Smooth muscle cell (in vitro differentiated cells): ENCODE results near the gene SVIL. TPM values are rescaled to one million over a fixed set of nuclear protein-coding genes. Genes with fewer than 3 reads are reported as not detected.

Source experiments
- DNase-seq: peaks from one replicate; lab custom pipeline; 2025; ENCODE audit not compliant: unreplicated experiment; lab: John Stamatoyannopoulos, UW
- H2AFZ ChIP-seq: fragments of 200-600 bp; sonication (generic); 2 replicates; pipeline ENCODE4 v1.6.0; 2016; ENCODE audit warnings: antibody characterized with exemption, low read depth, mild to moderate bottlenecking
- H3F3A ChIP-seq: fragments of 200-600 bp; sonication (generic); 2 replicates; pipeline ENCODE4 v1.6.0; 2017; ENCODE audit warnings: antibody characterized with exemption, low read depth
- H3K27ac ChIP-seq: fragments of 200-600 bp; sonication (generic); 2 replicates; pipeline ENCODE4 v1.5.1; 2016; ENCODE audit warnings: low read depth, mild to moderate bottlenecking
- H3K27me3 ChIP-seq: fragments of 200-600 bp; sonication (generic); 2 replicates; pipeline ENCODE4 v1.6.1; 2016; ENCODE audit warnings: low read depth, mild to moderate bottlenecking
- H3K36me3 ChIP-seq: fragments of 200-600 bp; sonication (generic); 2 replicates; pipeline ENCODE4 v1.5.1; 2016; ENCODE audit warnings: low read depth
- H3K4me1 ChIP-seq: fragments of 200-600 bp; sonication (generic); 2 replicates; pipeline ENCODE4 v1.5.1; 2016; ENCODE audit warnings: low read depth
- H3K4me2 ChIP-seq: fragments of 200-600 bp; sonication (generic); 2 replicates; pipeline ENCODE4 v1.6.0; 2016; ENCODE audit warnings: mild to moderate bottlenecking
- H3K4me3 ChIP-seq: fragments of 200-600 bp; sonication (generic); 2 replicates; pipeline ENCODE4 v1.5.1; 2016; ENCODE audit warnings: mild to moderate bottlenecking
- H3K79me2 ChIP-seq: fragments of 200-600 bp; sonication (generic); 2 replicates; pipeline ENCODE4 v1.6.0; 2016; ENCODE audit warnings: low read depth, mild to moderate bottlenecking
- H3K9ac ChIP-seq: fragments of 200-600 bp; sonication (generic); 2 replicates; pipeline ENCODE4 v1.6.0; 2016; ENCODE audit warnings: low read depth
- H3K9me3 ChIP-seq: fragments of 200-600 bp; sonication (generic); replicated peaks from 2 replicates; pipeline ENCODE4 v1.5.1; 2016; ENCODE audit warnings: low read depth
- H4K20me1 ChIP-seq: fragments of 200-600 bp; sonication (generic); 2 replicates; pipeline ENCODE4 v1.6.0; 2016; ENCODE audit warnings: low read depth
- WGBS: methylation state at CpG from one replicate; pipeline ENCODE4 v1.1.7; 2016; ENCODE audit warnings: low lambda C conversion rate; 5-methylcytosine and 5-hydroxymethylcytosine counted together
- polyA plus RNA-seq: library from polyadenylated mRNA; unstranded; fragments of >200 nt; fragmentation: Nextera tagmentation; extraction: Ambion mirVana; gene quantifications from 2 replicates; pipeline ENCODE4 v1.2.1, GENCODE V29; 2016
- total RNA-seq: library from RNA; depleted of rRNA; stranded (reverse); fragments of >200 nt; gene quantifications from 2 replicates; pipeline ENCODE4 v1.2.3, GENCODE V29; 2014
- TF ChIP-seq, protein P1 (sequence below): fragments of 200-600 bp; sonication (generic); IDR thresholded peaks from 2 replicates; pipeline ENCODE4 v1.5.1; 2017; ENCODE audit warnings: borderline replicate concordance, mild to moderate bottlenecking, antibody characterized with exemption; ENCODE audit not compliant: insufficient read depth, poor library complexity, severe bottlenecking

SVIL gene
- total and polyA plus RNA-seq, 2 experiments from 2014 or later: 32.5 to 33.0 TPM

DNA sequence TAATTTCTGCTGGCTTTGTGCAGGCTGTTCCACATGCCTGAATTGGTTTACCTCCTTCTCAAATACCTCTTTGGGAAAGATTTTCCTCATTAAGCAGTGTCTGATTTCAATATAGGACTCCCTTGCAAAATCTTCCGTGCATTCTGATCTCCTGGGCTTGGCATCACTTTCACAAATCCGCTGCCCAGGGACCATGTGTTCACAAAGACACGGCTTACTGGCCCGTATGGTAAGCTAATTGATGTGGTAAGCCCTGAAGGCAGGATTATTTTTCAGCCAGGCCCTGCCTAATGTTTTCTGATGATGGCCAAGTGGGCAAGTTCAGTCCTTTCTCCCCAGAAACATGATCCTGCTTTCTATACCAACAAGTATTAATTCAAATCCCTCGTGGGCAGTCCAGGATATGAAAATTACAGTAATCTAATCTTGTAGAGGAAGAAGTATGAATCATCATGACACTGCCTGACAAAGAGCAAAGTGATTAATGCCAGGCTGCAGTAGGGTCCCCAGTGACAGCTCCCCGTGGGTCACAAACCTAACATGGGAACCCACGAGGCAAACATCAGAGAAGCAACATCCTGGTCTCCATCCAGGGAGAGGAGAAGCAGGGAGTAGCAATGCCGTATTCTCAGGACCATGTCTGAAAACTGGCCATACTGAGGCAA, 11.6 kb upstream of the SVIL start:
- TF ChIP-seq, protein P1, sequence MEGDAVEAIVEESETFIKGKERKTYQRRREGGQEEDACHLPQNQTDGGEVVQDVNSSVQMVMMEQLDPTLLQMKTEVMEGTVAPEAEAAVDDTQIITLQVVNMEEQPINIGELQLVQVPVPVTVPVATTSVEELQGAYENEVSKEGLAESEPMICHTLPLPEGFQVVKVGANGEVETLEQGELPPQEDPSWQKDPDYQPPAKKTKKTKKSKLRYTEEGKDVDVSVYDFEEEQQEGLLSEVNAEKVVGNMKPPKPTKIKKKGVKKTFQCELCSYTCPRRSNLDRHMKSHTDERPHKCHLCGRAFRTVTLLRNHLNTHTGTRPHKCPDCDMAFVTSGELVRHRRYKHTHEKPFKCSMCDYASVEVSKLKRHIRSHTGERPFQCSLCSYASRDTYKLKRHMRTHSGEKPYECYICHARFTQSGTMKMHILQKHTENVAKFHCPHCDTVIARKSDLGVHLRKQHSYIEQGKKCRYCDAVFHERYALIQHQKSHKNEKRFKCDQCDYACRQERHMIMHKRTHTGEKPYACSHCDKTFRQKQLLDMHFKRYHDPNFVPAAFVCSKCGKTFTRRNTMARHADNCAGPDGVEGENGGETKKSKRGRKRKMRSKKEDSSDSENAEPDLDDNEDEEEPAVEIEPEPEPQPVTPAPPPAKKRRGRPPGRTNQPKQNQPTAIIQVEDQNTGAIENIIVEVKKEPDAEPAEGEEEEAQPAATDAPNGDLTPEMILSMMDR: no peak
- Histone ChIP-seq H3K27me3 (no peaks in the 10 kb centered on the region), H3K4me1 (peaks cover 32% of the 10 kb centered on the region), H3K79me2 (peaks cover 6% of the 10 kb centered on the region), H3F3A (peaks cover 36% of the 10 kb centered on the region), H3K9ac (no peak overlapping the region), H3K9me3 (no peaks in the 10 kb centered on the region), H3K4me2 (peak overlapping the region; percentile 53), H3K27ac (peak overlapping the region; percentile 71), H2AFZ (no peak overlapping the region), H3K36me3 (no peaks in the 10 kb centered on the region), H3K4me3 (no peak overlapping the region), H4K20me1 (peaks cover 36% of the 10 kb centered on the region)
- 9% methylated on average over 8 of the region's 8 CpGs for WGBS
- no peak for DNase-seq

DNA sequence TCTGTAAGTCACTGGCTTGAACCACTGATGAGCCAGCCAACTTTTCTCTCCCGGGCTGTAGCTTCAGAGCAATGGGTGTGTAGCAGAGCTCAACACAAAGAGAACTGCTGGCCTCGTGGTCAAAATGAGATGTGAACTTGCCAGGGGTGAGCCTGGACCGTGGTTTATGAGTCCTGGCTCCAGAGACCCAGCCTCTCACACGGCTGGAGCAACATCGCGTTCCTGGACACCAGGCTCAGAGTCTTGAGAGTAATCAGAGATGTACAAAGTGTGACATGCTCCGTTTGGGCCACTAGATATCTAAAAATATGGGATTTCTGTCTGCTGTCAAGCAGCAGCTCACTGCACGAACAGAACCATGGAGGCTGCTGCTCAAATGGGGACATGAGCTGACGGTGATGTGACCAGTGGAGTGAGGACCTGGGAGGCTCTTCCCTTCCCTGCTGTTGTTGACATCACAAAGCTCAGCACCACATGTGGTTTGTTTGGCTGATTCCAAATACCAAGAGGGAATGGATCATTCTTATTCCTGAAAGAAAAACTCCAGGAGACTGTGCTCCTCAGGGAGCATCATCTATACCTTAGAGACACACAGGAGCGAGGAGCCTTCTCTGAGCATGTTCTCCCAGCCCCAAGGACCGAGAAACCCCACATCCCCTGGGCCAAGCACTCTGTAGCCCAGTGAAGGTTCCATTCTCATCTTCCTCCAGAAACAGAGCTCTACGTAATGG, 9.2 kb upstream of the SVIL start:
- H2AFZ ChIP-seq: no peak overlapping the region
- H3K27me3 ChIP-seq: no peaks in the 10 kb centered on the region
- 72% methylated on average over 12 of the region's 12 CpGs for WGBS
- H3K4me3 ChIP-seq: no peak overlapping the region
- H3K36me3 ChIP-seq: no peaks in the 10 kb centered on the region
- H3K27ac ChIP-seq: no peak overlapping the region
- DNase-seq: no peak
- TF ChIP-seq, protein P1: no peak
- peaks cover 27% of the 10 kb centered on the region for H3F3A ChIP-seq
- no peak overlapping the region for H3K9ac ChIP-seq
- peaks cover 33% of the 10 kb centered on the region for H4K20me1 ChIP-seq
- peak overlapping the region; percentile 43 for H3K4me2 ChIP-seq
- peaks cover 12% of the 10 kb centered on the region for H3K79me2 ChIP-seq
- peaks cover 32% of the 10 kb centered on the region for H3K4me1 ChIP-seq
- no peaks in the 10 kb centered on the region for H3K9me3 ChIP-seq

DNA sequence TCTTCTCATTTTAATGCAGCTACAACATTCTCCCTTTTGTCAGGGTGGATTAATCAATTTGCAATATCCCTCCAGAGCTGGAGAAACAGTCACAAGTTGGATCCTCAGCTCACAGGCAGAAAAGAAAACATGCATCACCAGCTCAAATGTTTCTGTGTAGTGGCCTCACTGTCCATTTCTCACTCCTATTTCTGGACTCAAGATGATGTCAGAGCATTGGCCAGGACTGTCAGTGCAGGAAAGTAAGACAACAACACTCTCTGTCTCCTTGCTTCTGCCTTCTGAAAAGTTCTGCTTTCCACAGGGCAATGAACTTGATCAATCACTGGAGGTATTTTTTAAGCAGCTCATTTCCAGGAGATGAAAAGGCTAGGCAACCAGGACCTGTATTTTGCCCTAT, 8.2 kb upstream of the SVIL start:
- H3F3A ChIP-seq: peaks cover 27% of the 10 kb centered on the region
- H3K27me3 ChIP-seq: no peaks in the 10 kb centered on the region
- H3K4me2 ChIP-seq: peak overlapping the region; percentile 43
- H3K36me3 ChIP-seq: no peaks in the 10 kb centered on the region
- H3K9ac ChIP-seq: no peak overlapping the region
- no peak overlapping the region for H3K4me3 ChIP-seq
- H2AFZ ChIP-seq: no peak overlapping the region
- H3K27ac ChIP-seq: peak overlapping the region; percentile 5
- peaks cover 23% of the 10 kb centered on the region for H4K20me1 ChIP-seq
- H3K4me1 ChIP-seq: peaks cover 30% of the 10 kb centered on the region
- H3K79me2 ChIP-seq: peaks cover 12% of the 10 kb centered on the region
- DNase-seq: no peak
- no peaks in the 10 kb centered on the region for H3K9me3 ChIP-seq
- TF ChIP-seq, protein P1: no peak
